Measurements from ENCODE around the gene NAP1L4.

The NAP1L4 gene

GRCh38 chr11:2902784-2903671 lies 89.1 kb downstream of the NAP1L4 start:
- no peak for DNase-seq

GRCh38 chr11:2901854-2902783 lies 90.0 kb downstream of the NAP1L4 start:
- DNase-seq: peak; percentile 76

- DNase-seq: no peak
These were observed 90.8 kb downstream of the NAP1L4 start for GRCh38 chr11:2901196-2901796.

- no peak for DNase-seq
These were observed 92.9 kb downstream of the NAP1L4 start for GRCh38 chr11:2899080-2899783.

GRCh38 chr11:2898366-2899079 lies 93.6 kb downstream of the NAP1L4 start:
- no peak for DNase-seq

- DNase-seq: no peak
These were observed 95.1 kb downstream of the NAP1L4 start for GRCh38 chr11:2897048-2897447.

GRCh38 chr11:2896047-2896446 lies 96.1 kb downstream of the NAP1L4 start:
- DNase-seq: no peak
